B cell (primary cell): Measurements from ENCODE around the gene NEUROD4.

Experiments
- CTCF ChIP-seq: fragments of 200-600 bp; IDR thresholded peaks from one replicate; pipeline ENCODE4 v1.8.0; 2022; ENCODE audit warnings: antibody characterized with exemption, mild to moderate bottlenecking
- EZH2 ChIP-seq: IDR thresholded peaks from 2 replicates; pipeline ENCODE4 v1.6.1; 2012; ENCODE audit warnings: borderline replicate concordance, low read depth, mild to moderate bottlenecking, moderate library complexity, low read length; ENCODE audit not compliant: insufficient read depth, poor library complexity, severe bottlenecking

GRCh38 chr12:54983536-54984101, 36.2 kb upstream of the NEUROD4 start:
- TF ChIP-seq CTCF (no peak), EZH2 (no peak)
